ENCODE measurements around the gene SCGB1C1.

- TF ChIP-seq, protein P1, sequence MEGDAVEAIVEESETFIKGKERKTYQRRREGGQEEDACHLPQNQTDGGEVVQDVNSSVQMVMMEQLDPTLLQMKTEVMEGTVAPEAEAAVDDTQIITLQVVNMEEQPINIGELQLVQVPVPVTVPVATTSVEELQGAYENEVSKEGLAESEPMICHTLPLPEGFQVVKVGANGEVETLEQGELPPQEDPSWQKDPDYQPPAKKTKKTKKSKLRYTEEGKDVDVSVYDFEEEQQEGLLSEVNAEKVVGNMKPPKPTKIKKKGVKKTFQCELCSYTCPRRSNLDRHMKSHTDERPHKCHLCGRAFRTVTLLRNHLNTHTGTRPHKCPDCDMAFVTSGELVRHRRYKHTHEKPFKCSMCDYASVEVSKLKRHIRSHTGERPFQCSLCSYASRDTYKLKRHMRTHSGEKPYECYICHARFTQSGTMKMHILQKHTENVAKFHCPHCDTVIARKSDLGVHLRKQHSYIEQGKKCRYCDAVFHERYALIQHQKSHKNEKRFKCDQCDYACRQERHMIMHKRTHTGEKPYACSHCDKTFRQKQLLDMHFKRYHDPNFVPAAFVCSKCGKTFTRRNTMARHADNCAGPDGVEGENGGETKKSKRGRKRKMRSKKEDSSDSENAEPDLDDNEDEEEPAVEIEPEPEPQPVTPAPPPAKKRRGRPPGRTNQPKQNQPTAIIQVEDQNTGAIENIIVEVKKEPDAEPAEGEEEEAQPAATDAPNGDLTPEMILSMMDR (IDR thresholded peaks at IDR 0.05; ENCODE audit: insufficient read depth, low read length, poor library complexity, severe bottlenecking): no peak
- TF ChIP-seq EZH2phosphoT487 (conservative IDR thresholded peaks at IDR 0.05; ENCODE audit: low read length): no peak
Measured at GRCh38 chr11:227824-228379, 35.0 kb downstream of the SCGB1C1 start.
